Jurkat, Clone E6-1 (cell line): ENCODE measurements around the gene TRMU.
A peak's percentile ranks its signal among the peaks of the same experiment; 100 is the strongest.

Experiments used
- DNase-seq: peaks from one replicate; pipeline ENCODE4 v3.0.0-alpha.2; 2011; ENCODE audit warnings: low read depth, low spot score
- H3K4me3 ChIP-seq: 2 replicates; pipeline ENCODE4 v1.5.1; 2011; ENCODE audit warnings: mild to moderate bottlenecking, low read length, control low read depth, moderate library complexity

The TRMU gene

GRCh38 chr22:46352691-46353386 lies 17.3 kb downstream of the TRMU start:
- DNase-seq: no peak
- no peak overlapping the region for H3K4me3 ChIP-seq

- no peak for DNase-seq
- no peak overlapping the region for H3K4me3 ChIP-seq
These were observed 18.1 kb downstream of the TRMU start for GRCh38 chr22:46353483-46354105.

DNA sequence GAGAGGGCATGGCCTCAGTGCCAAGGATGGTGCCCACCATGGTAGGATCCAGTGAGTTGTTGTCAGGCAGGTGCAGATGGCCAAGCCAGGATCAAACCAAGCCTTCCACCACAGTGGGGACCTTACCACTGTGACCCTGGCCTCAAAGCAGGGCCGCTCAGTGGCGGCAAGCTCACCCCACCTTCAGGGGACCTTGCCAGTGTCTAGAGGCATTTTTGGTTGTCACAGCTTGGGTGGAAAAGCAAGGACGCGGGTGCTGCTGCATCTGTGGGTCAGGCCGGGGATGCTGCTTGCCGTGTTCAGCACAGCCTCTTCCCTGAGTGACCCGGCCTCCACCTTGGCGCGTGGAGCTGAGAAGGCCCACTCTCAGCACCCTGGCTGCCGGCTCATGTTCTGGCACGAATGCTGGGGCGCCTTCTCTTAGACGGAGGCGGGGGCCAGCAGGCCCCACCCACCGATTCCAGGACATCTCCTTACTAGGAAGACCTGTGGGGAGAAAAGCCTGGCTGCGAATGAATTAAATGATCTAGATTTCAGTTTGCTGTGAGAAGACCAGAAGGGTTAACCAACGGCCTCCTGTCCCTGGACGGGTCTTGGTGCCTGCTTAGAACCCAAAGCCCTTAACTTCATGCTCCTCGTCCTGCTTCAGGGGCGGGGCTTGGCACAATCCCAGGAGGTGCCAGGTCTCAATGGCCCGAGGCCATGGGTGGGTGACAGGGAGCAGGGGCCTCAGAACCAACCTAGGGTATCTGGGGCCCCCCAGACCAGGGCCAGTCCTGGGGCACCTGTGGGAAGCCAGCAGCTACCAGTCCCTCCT lies 18.9 kb downstream of the TRMU start:
- H3K4me3 ChIP-seq: no peak overlapping the region
- no peak for DNase-seq

- DNase-seq: no peak
- H3K4me3 ChIP-seq: no peak overlapping the region
These were observed 19.4 kb downstream of the TRMU start for GRCh38 chr22:46354993-46355305.

- no peak overlapping the region for H3K4me3 ChIP-seq
- peak; percentile 35 for DNase-seq
These were observed 20.0 kb downstream of the TRMU start for GRCh38 chr22:46355369-46355995.

- DNase-seq: no peak
- H3K4me3 ChIP-seq: no peak overlapping the region
These were observed 20.5 kb downstream of the TRMU start for GRCh38 chr22:46355996-46356471.

GRCh38 chr22:46356496-46357480 lies 21.3 kb downstream of the TRMU start:
- no peak for DNase-seq

DNA sequence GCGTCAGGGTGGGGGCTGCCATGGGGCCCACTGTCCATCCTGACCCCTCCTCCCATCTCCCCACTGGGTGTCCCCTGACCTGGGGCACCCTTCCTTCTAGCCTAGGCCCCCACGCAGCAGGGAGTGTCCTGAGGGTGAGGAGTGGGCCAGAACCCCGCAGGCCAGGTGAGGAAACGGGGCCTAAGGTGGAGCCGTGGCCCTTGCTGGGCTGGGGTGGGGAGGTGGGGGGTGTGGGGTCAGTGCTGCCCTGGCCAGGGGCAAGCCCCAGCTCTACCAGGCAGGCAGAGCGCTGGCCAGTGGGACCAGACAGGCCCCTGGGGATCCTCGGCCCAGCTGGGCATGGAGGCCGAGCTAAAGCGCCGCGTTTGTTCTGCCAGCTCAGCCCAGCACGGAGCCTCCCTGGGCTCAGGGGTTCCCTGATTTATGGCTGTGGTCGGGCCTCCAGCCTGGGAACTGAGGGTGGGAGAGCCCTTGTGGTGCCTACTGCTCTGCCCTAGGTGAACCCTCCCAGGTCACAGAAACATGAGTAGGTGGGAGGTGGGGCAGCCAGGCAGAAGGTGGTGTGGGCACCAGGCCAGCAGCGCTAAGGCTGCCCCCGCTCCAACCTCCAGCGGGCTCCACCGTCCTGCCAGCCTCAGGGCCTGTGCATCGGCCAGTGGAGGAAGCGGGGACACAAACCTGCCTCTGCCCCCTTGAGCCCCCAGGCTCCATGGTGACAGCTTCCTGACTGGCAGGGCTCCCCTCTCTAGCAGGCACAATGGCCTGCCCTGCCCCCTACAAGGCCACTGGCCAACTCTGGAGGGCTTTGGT lies 22.4 kb downstream of the TRMU start:
- no peak for DNase-seq
- no peak overlapping the region for H3K4me3 ChIP-seq

More at GRCh38 chr22:46356496-46357480, 21.3 kb downstream of the TRMU start:
- no peak overlapping the region for H3K4me3 ChIP-seq

DNA sequence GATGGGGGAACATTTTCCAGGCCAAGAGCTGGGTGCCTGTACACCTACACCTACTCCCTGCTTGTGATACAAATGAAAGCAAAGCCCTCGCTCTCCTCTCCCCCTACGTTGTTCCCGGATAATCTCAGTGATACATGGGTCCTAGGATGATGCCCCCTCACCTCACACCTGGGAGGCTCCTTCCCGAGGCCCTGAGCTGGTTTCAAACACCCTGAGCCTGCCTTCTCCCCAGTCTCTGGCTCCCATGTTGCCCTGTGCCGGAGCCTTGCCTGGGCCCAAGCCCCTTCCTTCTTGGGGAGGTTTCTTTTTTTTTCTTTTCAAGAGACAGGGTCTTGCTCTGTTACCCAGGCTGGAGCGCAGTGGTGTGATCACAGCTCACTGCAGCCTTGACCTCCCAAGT lies 23.3 kb downstream of the TRMU start:
- no peak overlapping the region for H3K4me3 ChIP-seq
- no peak for DNase-seq

DNA sequence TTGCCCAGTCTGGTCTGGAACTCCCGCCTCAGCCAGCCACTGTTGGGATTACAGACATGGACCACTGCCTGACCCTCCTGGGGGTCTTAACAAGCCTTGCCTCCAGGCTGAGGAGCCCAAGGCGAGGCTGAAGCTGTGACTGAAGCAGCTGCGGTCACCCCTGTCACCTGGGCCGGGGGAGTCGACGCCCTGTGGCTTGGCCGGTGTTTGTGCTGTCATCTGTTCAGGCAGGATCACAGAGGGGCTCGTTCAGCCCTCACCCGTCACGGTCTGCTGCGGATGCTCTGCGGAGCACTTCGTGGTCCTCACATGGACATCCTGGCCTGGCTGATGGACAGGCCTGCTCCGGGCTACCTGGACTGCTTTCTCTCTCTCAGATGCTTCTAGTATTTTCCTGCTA lies 23.8 kb downstream of the TRMU start:
- no peak for DNase-seq
- H3K4me3 ChIP-seq: no peak overlapping the region

DNA sequence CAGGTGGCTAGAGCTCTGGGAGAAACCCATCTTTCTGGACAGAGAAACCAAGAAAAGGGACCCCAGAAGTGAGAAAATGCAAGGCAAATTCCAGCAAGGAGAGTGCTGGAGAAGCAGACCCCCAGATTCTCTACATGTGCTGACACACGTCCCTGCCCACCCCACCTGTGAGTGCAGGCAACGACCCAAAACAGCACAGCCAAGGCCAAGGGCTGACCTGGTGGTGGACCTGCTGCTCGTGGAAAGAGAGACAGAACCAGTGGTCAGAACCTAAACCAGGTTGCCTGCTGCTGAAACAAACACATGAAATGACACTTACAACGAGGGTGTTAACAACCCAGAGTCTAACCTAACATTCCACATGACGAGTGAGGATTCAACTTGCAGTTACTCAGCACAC lies 24.6 kb downstream of the TRMU start:
- H3K4me3 ChIP-seq: no peak overlapping the region
- DNase-seq: no peak

- no peak overlapping the region for H3K4me3 ChIP-seq
These were observed 25.4 kb downstream of the TRMU start for GRCh38 chr22:46360891-46361290.

GRCh38 chr22:46361826-46362202 lies 26.3 kb downstream of the TRMU start:
- H3K4me3 ChIP-seq: no peak overlapping the region
- DNase-seq: no peak

More at GRCh38 chr22:46360891-46361290, 25.4 kb downstream of the TRMU start:
- no peak for DNase-seq

GRCh38 chr22:46362203-46362933 lies 26.9 kb downstream of the TRMU start:
- no peak overlapping the region for H3K4me3 ChIP-seq
- no peak for DNase-seq

GRCh38 chr22:46362934-46363515 lies 27.5 kb downstream of the TRMU start:
- no peak for DNase-seq
- no peak overlapping the region for H3K4me3 ChIP-seq

DNA sequence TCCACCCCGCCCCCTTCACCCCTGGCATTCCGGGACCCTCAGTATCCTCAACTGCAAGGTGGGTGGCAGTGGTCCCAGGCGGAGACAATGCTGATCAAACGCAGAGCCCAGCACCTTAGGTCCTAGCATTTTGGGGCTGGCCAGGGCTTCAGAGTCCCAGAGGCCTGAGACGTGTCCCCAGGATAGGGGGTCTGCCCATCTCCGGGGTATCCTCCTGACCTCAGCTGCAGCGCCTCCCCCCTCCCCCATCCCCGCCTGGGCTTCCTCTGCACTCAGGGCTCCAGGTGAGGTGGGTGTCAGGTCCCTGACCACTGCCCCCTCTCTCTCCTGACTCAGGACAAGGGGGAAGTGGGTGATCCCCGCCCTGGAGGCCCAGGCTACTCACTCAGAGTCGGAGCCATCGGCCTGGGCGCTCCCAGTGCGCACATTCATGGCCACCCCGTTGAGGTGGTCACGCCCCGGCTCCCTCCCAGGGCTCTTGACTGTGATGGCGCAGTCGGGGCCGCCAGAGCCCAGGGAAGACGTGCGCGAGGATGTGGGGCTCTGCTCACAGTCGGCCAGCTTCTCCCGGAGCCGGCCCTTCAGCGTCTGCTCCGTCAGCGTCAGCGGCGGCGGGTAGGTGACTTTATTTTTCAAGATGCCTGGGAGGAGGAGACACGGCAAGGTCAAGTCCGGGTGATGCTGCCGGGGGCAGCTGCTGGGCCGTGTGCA lies 28.3 kb downstream of the TRMU start:
- DNase-seq: no peak
- H3K4me3 ChIP-seq: no peak overlapping the region
